Loucy (cell line): ENCODE measurements around the gene PRKCQ.

ENCODE experiments used
- H2AFZ ChIP-seq: fragments of 200-600 bp; sonication (generic); 2 replicates; pipeline ENCODE4 v1.6.0; 2016; ENCODE audit warnings: antibody characterized with exemption, mild to moderate bottlenecking, low read length, moderate library complexity
- H3F3A ChIP-seq: fragments of 200-600 bp; 2 replicates; pipeline ENCODE4 v1.6.0; 2016; ENCODE audit warnings: antibody characterized with exemption, low read depth, mild to moderate bottlenecking
- H3K27me3 ChIP-seq: fragments of 200-600 bp; sonication (generic); 2 replicates; pipeline ENCODE4 v1.6.1; 2014; ENCODE audit warnings: low read length, mild to moderate bottlenecking; ENCODE audit not compliant: insufficient read depth, poor library complexity, severe bottlenecking
- H3K36me3 ChIP-seq: fragments of 200-600 bp; sonication (generic); 2 replicates; pipeline ENCODE4 v1.6.1; 2016; ENCODE audit warnings: low read length; ENCODE audit not compliant: insufficient read depth
- H3K4me1 ChIP-seq: fragments of 200-600 bp; sonication (generic); 2 replicates; pipeline ENCODE4 v1.5.1; 2014; ENCODE audit warnings: low read length, mild to moderate bottlenecking; ENCODE audit not compliant: insufficient read depth, poor library complexity, severe bottlenecking
- H3K4me2 ChIP-seq: fragments of 200-600 bp; sonication (generic); 2 replicates; pipeline ENCODE4 v1.6.0; 2014; ENCODE audit warnings: antibody characterized with exemption, low read length, low read depth, mild to moderate bottlenecking; ENCODE audit not compliant: poor library complexity, severe bottlenecking
- H3K4me3 ChIP-seq: fragments of 200-600 bp; sonication (generic); 2 replicates; pipeline ENCODE4 v1.5.1; 2014; ENCODE audit warnings: low read length, mild to moderate bottlenecking, mixed read lengths; ENCODE audit not compliant: poor library complexity, severe bottlenecking
- H3K79me2 ChIP-seq: fragments of 200-600 bp; sonication (generic); 2 replicates; pipeline ENCODE4 v1.6.1; 2014; ENCODE audit warnings: low read length; ENCODE audit not compliant: insufficient read depth
- H3K9ac ChIP-seq: fragments of 200-600 bp; sonication (generic); 2 replicates; pipeline ENCODE4 v1.6.0; 2014; ENCODE audit warnings: mild to moderate bottlenecking, low read depth, low read length, moderate library complexity; ENCODE audit not compliant: poor library complexity, severe bottlenecking
- H3K9me2 ChIP-seq: fragments of 200-600 bp; sonication (generic); replicated peaks from 2 replicates; pipeline ENCODE4 v1.6.1; 2016; ENCODE audit warnings: low read depth, low read length, mixed read lengths
- H3K9me3 ChIP-seq: fragments of 200-600 bp; sonication (generic); 2 replicates; pipeline ENCODE4 v1.6.1; 2014; ENCODE audit warnings: mild to moderate bottlenecking, antibody characterized with exemption, low read length, low read depth; ENCODE audit not compliant: insufficient read depth
- H4K20me1 ChIP-seq: fragments of 200-600 bp; sonication (generic); 2 replicates; pipeline ENCODE4 v1.6.0; 2014; ENCODE audit warnings: antibody characterized with exemption, low read length, mild to moderate bottlenecking; ENCODE audit not compliant: insufficient read depth, poor library complexity, severe bottlenecking
- EZH2phosphoT487 ChIP-seq: fragments of 200-600 bp; IDR thresholded peaks from 2 replicates; pipeline ENCODE4 v1.6.1; 2018; ENCODE audit warnings: antibody characterized with exemption, mild to moderate bottlenecking, moderate library complexity, borderline replicate concordance
- TF ChIP-seq, protein P1 (sequence below): fragments of 200-600 bp; sonication (generic); conservative IDR thresholded peaks from 2 replicates; pipeline ENCODE4 v1.5.1; 2014; ENCODE audit warnings: mild to moderate bottlenecking, antibody characterized with exemption, low read length

PRKCQ gene

DNA sequence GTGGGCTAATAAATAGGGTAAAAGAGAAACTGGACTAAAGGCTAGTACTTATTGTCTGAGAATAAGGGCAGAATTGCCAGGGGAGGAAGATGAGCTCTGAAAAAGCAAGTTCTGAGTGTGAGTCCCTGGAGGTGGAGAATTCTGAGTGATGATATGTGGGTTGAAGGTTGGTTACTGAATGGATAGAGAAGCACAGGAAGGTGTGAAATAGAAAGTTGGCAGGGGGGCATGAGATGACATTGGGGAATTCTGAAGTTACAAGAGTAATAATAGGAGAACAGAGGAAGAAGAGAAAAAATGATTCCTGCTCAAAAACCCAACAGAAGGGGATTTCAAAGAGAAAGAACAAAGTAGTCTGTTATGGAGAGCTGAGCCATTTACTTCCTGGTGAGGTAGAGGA lies 76.9 kb downstream of the PRKCQ start:
- no peaks in the 10 kb centered on the region for H3K27me3 ChIP-seq
- peaks cover 63% of the 10 kb centered on the region for H3K36me3 ChIP-seq
- H3K4me1 ChIP-seq = peaks cover 32% of the 10 kb centered on the region

DNA sequence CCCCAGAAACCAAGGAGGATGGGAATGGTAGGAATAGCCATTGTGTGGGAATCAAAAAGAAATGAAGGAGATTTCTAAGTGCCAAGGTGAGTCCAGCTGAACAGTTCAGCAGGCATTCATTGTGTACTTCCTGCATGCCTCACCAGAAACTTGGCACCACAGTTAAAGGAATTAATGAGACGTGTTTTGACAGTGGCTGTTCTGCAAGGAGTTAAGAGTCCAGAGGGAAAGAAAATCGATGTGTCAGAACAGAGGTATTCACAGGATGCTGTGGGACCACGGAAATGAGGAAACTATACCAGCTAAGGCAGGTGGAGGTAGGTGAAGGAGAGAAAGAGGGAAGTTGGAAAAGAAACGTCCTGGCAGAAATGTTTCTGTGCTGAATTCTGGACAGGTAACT lies 78.1 kb downstream of the PRKCQ start:
- no peak for TF ChIP-seq EZH2phosphoT487
- TF ChIP-seq, protein P1, sequence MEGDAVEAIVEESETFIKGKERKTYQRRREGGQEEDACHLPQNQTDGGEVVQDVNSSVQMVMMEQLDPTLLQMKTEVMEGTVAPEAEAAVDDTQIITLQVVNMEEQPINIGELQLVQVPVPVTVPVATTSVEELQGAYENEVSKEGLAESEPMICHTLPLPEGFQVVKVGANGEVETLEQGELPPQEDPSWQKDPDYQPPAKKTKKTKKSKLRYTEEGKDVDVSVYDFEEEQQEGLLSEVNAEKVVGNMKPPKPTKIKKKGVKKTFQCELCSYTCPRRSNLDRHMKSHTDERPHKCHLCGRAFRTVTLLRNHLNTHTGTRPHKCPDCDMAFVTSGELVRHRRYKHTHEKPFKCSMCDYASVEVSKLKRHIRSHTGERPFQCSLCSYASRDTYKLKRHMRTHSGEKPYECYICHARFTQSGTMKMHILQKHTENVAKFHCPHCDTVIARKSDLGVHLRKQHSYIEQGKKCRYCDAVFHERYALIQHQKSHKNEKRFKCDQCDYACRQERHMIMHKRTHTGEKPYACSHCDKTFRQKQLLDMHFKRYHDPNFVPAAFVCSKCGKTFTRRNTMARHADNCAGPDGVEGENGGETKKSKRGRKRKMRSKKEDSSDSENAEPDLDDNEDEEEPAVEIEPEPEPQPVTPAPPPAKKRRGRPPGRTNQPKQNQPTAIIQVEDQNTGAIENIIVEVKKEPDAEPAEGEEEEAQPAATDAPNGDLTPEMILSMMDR = no peak
- Histone ChIP-seq H3F3A (peaks cover 4% of the 10 kb centered on the region), H3K36me3 (peaks cover 55% of the 10 kb centered on the region), H3K9me2 (no peaks in the 10 kb centered on the region), H3K4me3 (no peak overlapping the region), H4K20me1 (no peaks in the 10 kb centered on the region), H3K9me3 (0 out of 2 replicates have a peak, but pooled peaks cover 4% of the 10 kb centered on the region), H3K4me1 (peaks cover 45% of the 10 kb centered on the region), H3K9ac (no peak overlapping the region), H2AFZ (no peak overlapping the region), H3K27me3 (no peaks in the 10 kb centered on the region), H3K79me2 (no peaks in the 10 kb centered on the region), H3K4me2 (no peak overlapping the region)

More for the DNA sequence above, 76.9 kb downstream of the PRKCQ start:
- Histone ChIP-seq H3K4me2 (no peak overlapping the region), H2AFZ (no peak overlapping the region), H3K79me2 (no peaks in the 10 kb centered on the region), H3K9me2 (no peaks in the 10 kb centered on the region), H3F3A (no peaks in the 10 kb centered on the region; the same call in 1 of the 2 replicates), H4K20me1 (no peaks in the 10 kb centered on the region), H3K9ac (no peak overlapping the region), H3K9me3 (0 out of 2 replicates have a peak, but pooled peaks cover 4% of the 10 kb centered on the region), H3K4me3 (no peak overlapping the region)
- TF ChIP-seq, protein P1 = no peak

DNA sequence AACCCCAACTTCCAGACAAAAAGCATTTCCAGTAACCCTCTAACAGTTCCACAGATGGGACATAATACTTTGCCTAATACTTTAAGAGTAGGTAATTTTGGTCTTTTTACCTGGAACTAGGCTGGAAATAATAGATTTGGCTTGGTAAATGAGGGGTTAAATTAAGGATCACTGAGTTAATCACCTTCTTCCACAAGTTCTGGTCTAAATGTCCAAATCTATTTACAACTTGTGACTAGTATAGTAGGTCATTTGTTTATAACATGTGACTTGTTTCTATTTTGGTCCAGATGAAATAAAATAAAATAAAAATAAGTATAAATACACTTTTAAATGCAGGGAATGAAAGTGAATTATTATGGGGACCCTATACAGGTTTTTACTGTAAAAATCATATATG lies 80.1 kb downstream of the PRKCQ start:
- H3F3A ChIP-seq = peaks cover 4% of the 10 kb centered on the region
- TF ChIP-seq, protein P1 = no peak
- TF ChIP-seq EZH2phosphoT487 = no peak
- H3K4me3 ChIP-seq = no peak overlapping the region
- no peaks in the 10 kb centered on the region for H3K27me3 ChIP-seq
- H2AFZ ChIP-seq = no peak overlapping the region
- H3K9me2 ChIP-seq = no peaks in the 10 kb centered on the region
- no peak overlapping the region for H3K4me2 ChIP-seq
- peaks cover 54% of the 10 kb centered on the region for H3K4me1 ChIP-seq
- no peak overlapping the region for H3K9ac ChIP-seq
- peaks cover 7% of the 10 kb centered on the region; the same call in 1 of the 2 replicates for H3K79me2 ChIP-seq
- no peaks in the 10 kb centered on the region for H4K20me1 ChIP-seq
- H3K9me3 ChIP-seq = 0 out of 2 replicates have a peak, but pooled peaks cover 4% of the 10 kb centered on the region
- H3K36me3 ChIP-seq = peaks cover 61% of the 10 kb centered on the region
